Measurements from ENCODE around the gene MAGEF1.

Gene MAGEF1

GRCh38 chr3:184690192-184690883 is 21.5 kb downstream of the MAGEF1 start:
- no peak for DNase-seq (ENCODE audit: low read depth)

- no peak for DNase-seq (ENCODE audit: low read depth)
Measured at GRCh38 chr3:184688882-184689271, 23.0 kb downstream of the MAGEF1 start.

GRCh38 chr3:184688251-184688881 is 23.5 kb downstream of the MAGEF1 start:
- DNase-seq (ENCODE audit: low read depth), result no peak

GRCh38 chr3:184687363-184688015 is 24.4 kb downstream of the MAGEF1 start:
- DNase-seq (ENCODE audit: low read depth), result no peak

- no peak for DNase-seq (ENCODE audit: low read depth)
Measured at GRCh38 chr3:184685646-184686045, 26.2 kb downstream of the MAGEF1 start.

GRCh38 chr3:184685055-184685454 is 26.8 kb downstream of the MAGEF1 start:
- DNase-seq (ENCODE audit: low read depth), result no peak

- DNase-seq (ENCODE audit: low read depth), result no peak
Measured at GRCh38 chr3:184683900-184684560, 27.8 kb downstream of the MAGEF1 start.

GRCh38 chr3:184683234-184683633 is 28.6 kb downstream of the MAGEF1 start:
- no peak for DNase-seq (ENCODE audit: low read depth)

GRCh38 chr3:184682671-184683070 is 29.2 kb downstream of the MAGEF1 start:
- no peak for DNase-seq (ENCODE audit: low read depth)

GRCh38 chr3:184680385-184681345 is 31.2 kb downstream of the MAGEF1 start:
- no peak for DNase-seq (ENCODE audit: low read depth)

- no peak for DNase-seq (ENCODE audit: low read depth)
Measured at GRCh38 chr3:184679056-184679816, 32.6 kb downstream of the MAGEF1 start.

- DNase-seq (ENCODE audit: low read depth), result no peak
Measured at GRCh38 chr3:184678317-184679055, 33.4 kb downstream of the MAGEF1 start.

- no peak for DNase-seq (ENCODE audit: low read depth)
Measured at GRCh38 chr3:184677344-184678316, 34.2 kb downstream of the MAGEF1 start.

GRCh38 chr3:184676927-184677326 is 34.9 kb downstream of the MAGEF1 start:
- DNase-seq (ENCODE audit: low read depth), result no peak

- DNase-seq (ENCODE audit: low read depth), result no peak
Measured at GRCh38 chr3:184674626-184675025, 37.2 kb downstream of the MAGEF1 start.

- DNase-seq (ENCODE audit: low read depth), result no peak
Measured at GRCh38 chr3:184672977-184673870, 38.6 kb downstream of the MAGEF1 start.

- DNase-seq (ENCODE audit: low read depth), result no peak
Measured at GRCh38 chr3:184672335-184672734, 39.5 kb downstream of the MAGEF1 start.

GRCh38 chr3:184670091-184670602 is 41.7 kb downstream of the MAGEF1 start:
- DNase-seq (ENCODE audit: low read depth), result no peak

Data from stimulated activated CD4-positive, alpha-beta T cell treated with anti-CD3 and anti-CD28 coated beads, Interleukin-2, amount 100 ng/mL, for 4 hours (primary cell).